ENCODE results near the gene GABARAP. TPM values are rescaled to one million over a fixed set of nuclear protein-coding genes. Genes with fewer than 3 reads are reported as not detected.
A peak's percentile ranks its signal among the peaks of the same experiment; 100 is the strongest.

The GABARAP gene
- total and polyA plus RNA-seq, 2 of the 8 experiments (the other 6 are each of a cell fraction or from before 2014, with no cell fraction given) = 252 to 581 TPM

DNA sequence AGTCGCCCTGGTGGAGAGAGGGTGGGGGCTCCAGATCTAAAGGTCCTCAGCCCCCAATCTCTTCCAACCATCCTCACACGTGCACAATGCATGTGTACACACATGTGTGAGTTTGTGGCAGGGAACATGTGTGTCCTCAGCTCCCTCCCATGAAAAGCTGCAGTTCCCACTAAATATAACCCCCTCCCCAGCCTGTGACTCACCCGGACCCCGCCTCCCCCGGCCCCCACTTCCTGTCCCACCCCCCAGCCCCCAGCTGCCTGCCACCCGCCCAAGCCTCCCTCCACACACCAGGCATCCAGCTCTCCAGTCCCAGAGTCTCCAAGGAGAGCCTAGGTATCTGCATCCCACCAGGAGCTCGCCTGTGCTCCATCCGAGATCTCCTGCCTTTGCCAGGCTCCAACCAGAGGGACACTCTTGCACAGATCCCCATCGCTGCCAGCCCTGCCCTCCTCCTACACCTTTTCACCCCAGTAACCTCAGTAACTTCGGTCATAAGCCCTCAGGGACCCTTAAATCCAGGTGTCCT lies 26.5 kb downstream of the GABARAP start:
- Histone ChIP-seq H3K9me3 (ENCODE audit: insufficient read depth in 2 of 2, low read depth in 1 of 2, low read length in 1 of 2) (no peaks in the 10 kb centered on the region), H2BK120ac (replicated peaks; ENCODE audit: low read depth, low read length) (no peak overlapping the region), H2BK12ac (ENCODE audit: low read depth, low read length) (peak overlapping the region; percentile 84; the same call in 1 of the 2 replicates), H3K4me3 (ENCODE audit: extremely low read depth in 1 of 4, insufficient read depth in 2 of 4, low read depth in 3 of 4, low read length in 4 of 4) (peak overlapping the region; percentile 40 to 75 (median 52); a peak in 7 of 8 replicates), H2BK15ac (ENCODE audit: low read length) (peak overlapping the region; percentile 81; the same call in 1 of the 2 replicates), H4K8ac (ENCODE audit: extremely low read depth, insufficient read depth, low read length) (no peak overlapping the region), H3K79me1 (ENCODE audit: low read depth, low read length) (peaks cover 3% of the 10 kb centered on the region; the same call in 1 of the 2 replicates), H2BK5ac (ENCODE audit: low read depth, low read length) (peak overlapping the region; percentile 82), H3K9ac (replicated peaks in 1 of 4; ENCODE audit: extremely low read depth in 1 of 4, low read depth in 3 of 4, low read length in 3 of 4) (peak overlapping the region in 1 of 4 experiments; percentile 45; a peak in 2 of 7 replicates), H3K56ac (replicated peaks; ENCODE audit: insufficient read length, low read depth, low read length) (no peak overlapping the region), H3K18ac (ENCODE audit: extremely low read depth, low read length) (peak overlapping the region; percentile 93), H3K79me2 (ENCODE audit: control insufficient read depth in 1 of 2, insufficient read depth in 2 of 2, low read length in 2 of 2) (peaks cover 0 to 34% of the 10 kb centered on the region in 2 experiments; a peak in 2 of 4 replicates), H2AK5ac (ENCODE audit: low read depth, low read length) (0 out of 2 replicates have a peak overlapping the region, but pooled peaks have one; percentile 75), H3K23ac (ENCODE audit: insufficient read length) (no peak overlapping the region), H3K14ac (ENCODE audit: insufficient read length) (no peak overlapping the region), H3K4me1 (replicated peaks in 1 of 4; ENCODE audit: control insufficient read depth in 3 of 4, insufficient read depth in 4 of 4, low read length in 3 of 4) (peaks cover 9 to 45% (median 27%) of the 10 kb centered on the region in 4 experiments), H3K27ac (ENCODE audit: low read depth, low read length) (peak overlapping the region; percentile 73), H3K23me2 (ENCODE audit: low read depth, low read length) (peaks cover 31% of the 10 kb centered on the region; the same call in 1 of the 2 replicates), H4K20me1 (replicated peaks in 1 of 2; ENCODE audit: control insufficient read depth in 1 of 2, insufficient read depth in 2 of 2, low read length in 2 of 2) (no peaks in the 10 kb centered on the region), H4K91ac (replicated peaks; ENCODE audit: insufficient read length, low read length) (peak overlapping the region; percentile 51), H3K27me3 (replicated peaks in 1 of 4; ENCODE audit: control insufficient read depth in 3 of 4, extremely low read depth in 1 of 4, insufficient read depth in 3 of 4, low read length in 3 of 4) (no peaks in the 10 kb centered on the region), H2BK20ac (ENCODE audit: low read length) (no peak overlapping the region), H4K5ac (ENCODE audit: insufficient read length, low read depth, low read length) (no peak overlapping the region), H3K4ac (replicated peaks; ENCODE audit: insufficient read length, low read depth, low read length) (no peak overlapping the region), H3K4me2 (ENCODE audit: insufficient read depth in 1 of 2, low read depth in 2 of 2, low read length in 2 of 2) (peak overlapping the region; percentile 69 to 87), H2AFZ (ENCODE audit: low read length) (no peak overlapping the region), H3K36me3 (ENCODE audit: control insufficient read depth in 2 of 4, insufficient read depth in 4 of 4, low read length in 3 of 4) (no peaks in the 10 kb centered on the region)
- POLR2A ChIA-PET (ENCODE audit: partially characterized antibody) = interaction anchor here (0.8 to 3.7 kb wide), 4 partner anchors 12 to 46 kb away, joined by 3 to 22 read pairs (median 10); partner anchors contain the start of genes CLDN7, DVL2 and GABARAP
- TF ChIP-seq RBBP5 (IDR thresholded peaks at IDR 0.05; ENCODE audit: borderline replicate concordance, low read depth, low read length) = 0 out of 2 replicates have a peak, but pooled peaks have one; percentile 32
- TF ChIP-seq KDM5A (IDR thresholded peaks at IDR 0.05; ENCODE audit: low read length) = no peak
- no peak for TF ChIP-seq HDAC2 (IDR thresholded peaks at IDR 0.05; ENCODE audit: borderline replicate concordance in 1 of 2, low read depth in 2 of 2, low read length in 2 of 2)
- 0 out of 3 replicates have a peak, but pooled peaks of 1 of the 2 experiments have one; percentile 25 for TF ChIP-seq POLR2A (IDR thresholded peaks at IDR 0.05; ENCODE audit: control extremely low read depth in 1 of 2, low read depth in 2 of 2, low read length in 2 of 2)
- no peak for TF ChIP-seq SP1 (IDR thresholded peaks at IDR 0.05; ENCODE audit: low read depth, low read length)
- CTCF ChIA-PET (ENCODE audit: partially characterized antibody) = interaction anchor here (1.0 to 1.7 kb wide), 4 partner anchors 31 to 345 kb away, joined by 3 to 6 read pairs (median 4); no protein-coding TSS in a partner anchor
- FAIRE-seq (no peak), DNase-seq (ENCODE audit: low read depth in 1 of 2, low spot score in 2 of 2) (no peak)
- WGBS, 2 experiments (ENCODE audit: extremely low coverage in 1 of 2, insufficient coverage in 1 of 2, insufficient read length in 1 of 2, insufficient replicate concordance in 2 of 2, low coverage in 1 of 2, low lambda C conversion rate in 2 of 2, missing lambda C conversion rate in 1 of 2) = 7% methylated on average over 6 of the region's 10 CpGs; no CpG with 5 or more reads in 1 of the 2 experiments
